Natural killer cell (primary cell): Measurements from ENCODE around the gene NR1H2. TPM values are rescaled to one million over a fixed set of nuclear protein-coding genes. Genes with fewer than 3 reads are reported as not detected.

ENCODE experiments used
- ATAC-seq, 3 donors: fragments of 150-1000 bp in 2 of 3; fragments of 200-7000 bp in 1 of 3; cut with Tn5 transposase; 1 replicate in 1 of 3; 2 replicates in 2 of 3; pipeline ENCODE4 v1.10.0; 2021; ENCODE audit warnings: mild to moderate bottlenecking in 2 of 3, moderate library complexity in 2 of 3
- DNase-seq, 2 donors: peaks; one replicate each; pipeline versions ENCODE4 v3.0.0 to v3.0.0-alpha.2; 2013 to 2021; ENCODE audit warnings: mixed read lengths in 1 of 2
- H3K27ac ChIP-seq: one replicate; pipeline ENCODE4 v1.5.1; 2013; ENCODE audit warnings: mild to moderate bottlenecking, low read length
- H3K27me3 ChIP-seq: one replicate; pipeline ENCODE4 v1.6.1; 2013; ENCODE audit warnings: low read length; ENCODE audit not compliant: control insufficient read depth, insufficient read depth
- H3K36me3 ChIP-seq: one replicate; pipeline ENCODE4 v1.6.1; 2013; ENCODE audit warnings: low read length; ENCODE audit not compliant: control insufficient read depth, insufficient read depth
- H3K4me1 ChIP-seq: one replicate; pipeline ENCODE4 v1.6.1; 2013; ENCODE audit warnings: low read length; ENCODE audit not compliant: control insufficient read depth, insufficient read depth
- H3K4me3 ChIP-seq: one replicate; pipeline ENCODE4 v1.5.1; 2013; ENCODE audit warnings: low read length
- H3K9me3 ChIP-seq: one replicate; pipeline ENCODE4 v1.6.1; 2013; ENCODE audit warnings: low read length; ENCODE audit not compliant: control insufficient read depth, insufficient read depth
- H3K27ac Mint-ChIP-seq, 2 donors: one replicate each; pipeline ENCODE4 v1.8.0; 2022; ENCODE audit warnings: mild to moderate bottlenecking in 2 of 2, mixed read lengths in 2 of 2, moderate library complexity in 1 of 2
- H3K27me3 Mint-ChIP-seq, 2 donors: one replicate each; pipeline ENCODE4 v1.8.0; 2022; ENCODE audit warnings: low read depth in 2 of 2, mixed read lengths in 2 of 2
- H3K36me3 Mint-ChIP-seq: one replicate; pipeline ENCODE4 v1.8.0; 2022; ENCODE audit warnings: mixed read lengths
- H3K4me1 Mint-ChIP-seq, 2 donors: one replicate each; pipeline ENCODE4 v1.8.0; 2022; ENCODE audit warnings: mixed read lengths in 2 of 2
- H3K4me3 Mint-ChIP-seq: one replicate; pipeline ENCODE4 v1.8.0; 2022; ENCODE audit warnings: mild to moderate bottlenecking, moderate library complexity, mixed read lengths
- H3K9me3 Mint-ChIP-seq, 2 donors: one replicate each; pipeline ENCODE4 v1.8.0; 2022; ENCODE audit warnings: mixed read lengths in 2 of 2
- CTCF ChIP-seq: fragments of 200-600 bp; IDR thresholded peaks from one replicate; pipeline ENCODE4 v1.8.0; 2022; ENCODE audit warnings: antibody characterized with exemption
- whole genome bisulfite sequencing: methylation state at CpG from one replicate; pipeline ENCODE4 v1.1.7; 2013; ENCODE audit warnings: missing lambda C conversion rate; ENCODE audit not compliant: insufficient coverage; 5-methylcytosine and 5-hydroxymethylcytosine counted together
- intact Hi-C: fragments of 100-400 bp; cut with micrococcal nuclease; formaldehyde crosslinking; loops from one replicate; pipeline ENCODE4 v1.14.2; 2022
- total RNA-seq, 4 donors: library from RNA; stranded (reverse); fragments of 120-200 nt in 1 of 4; gene quantifications; one replicate each; pipeline versions ENCODE4 v1.2.3 to v1.2.4, GENCODE V29; 2013 to 2022

Gene NR1H2
- total RNA-seq, 3 donors from 2014 or later (not counting 1 experiment from before 2014, with no cell fraction given): 185 to 217 (median 211) TPM

DNA sequence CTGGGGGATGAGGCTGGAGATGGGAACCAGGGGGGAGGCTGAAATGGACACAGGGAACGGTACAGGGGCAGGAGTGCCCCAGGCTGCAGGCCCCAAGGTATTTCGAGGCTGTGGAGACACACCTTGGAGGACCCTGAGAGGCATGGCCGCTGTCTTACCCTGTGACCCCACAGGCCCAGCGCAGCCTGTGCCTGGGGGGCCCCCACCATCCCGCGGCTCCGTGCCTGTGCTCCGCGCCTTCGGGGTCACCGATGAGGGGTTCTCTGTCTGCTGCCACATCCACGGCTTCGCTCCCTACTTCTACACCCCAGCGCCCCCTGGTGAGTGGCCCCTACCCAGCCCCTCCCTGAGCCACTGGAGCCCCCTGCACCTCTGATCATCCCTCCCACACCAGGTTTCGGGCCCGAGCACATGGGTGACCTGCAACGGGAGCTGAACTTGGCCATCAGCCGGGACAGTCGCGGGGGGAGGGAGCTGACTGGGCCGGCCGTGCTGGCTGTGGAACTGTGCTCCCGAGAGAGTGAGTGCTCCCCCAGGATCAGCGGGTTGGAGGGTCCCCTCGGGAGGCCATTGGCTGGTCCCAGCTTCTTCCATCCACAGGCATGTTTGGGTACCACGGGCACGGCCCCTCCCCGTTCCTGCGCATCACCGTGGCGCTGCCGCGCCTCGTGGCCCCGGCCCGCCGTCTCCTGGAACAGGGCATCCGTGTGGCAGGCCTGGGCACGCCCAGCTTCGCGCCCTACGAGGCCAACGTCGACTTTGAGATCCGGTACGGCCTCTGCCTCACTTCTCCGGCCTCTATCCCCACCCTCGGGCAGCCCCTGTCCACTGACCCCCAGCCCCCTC, 25.6 kb downstream of the NR1H2 start:
- WGBS: 94% methylated on average over 48 of the region's 48 CpGs
- no peak for ATAC-seq
- TF ChIP-seq CTCF: no peak

GRCh38 chr19:50402544-50403301, 26.5 kb downstream of the NR1H2 start:
- Mint-ChIP-seq H3K4me3 (no peak overlapping the region), H3K27ac (no peak overlapping the region), H3K9me3 (no peaks in the 10 kb centered on the region), H3K36me3 (no peaks in the 10 kb centered on the region), H3K27me3 (no peaks in the 10 kb centered on the region), H3K4me1 (no peaks in the 10 kb centered on the region)
- no peak for ATAC-seq
- Histone ChIP-seq H3K27me3 (no peaks in the 10 kb centered on the region), H3K36me3 (peaks cover 11% of the 10 kb centered on the region), H3K9me3 (no peaks in the 10 kb centered on the region), H3K4me3 (no peak overlapping the region), H3K4me1 (no peaks in the 10 kb centered on the region), H3K27ac (no peak overlapping the region)
- WGBS: 96% methylated on average over 41 of the region's 41 CpGs
- DNase-seq: no peak
- no peak for TF ChIP-seq CTCF
- intact Hi-C loops: no loop called here

More for the DNA sequence above, 25.6 kb downstream of the NR1H2 start:
- H3K4me3 Mint-ChIP-seq: no peak overlapping the region
- H3K27ac Mint-ChIP-seq: no peak overlapping the region
- Histone ChIP-seq H3K27me3 (no peaks in the 10 kb centered on the region), H3K4me3 (no peak overlapping the region), H3K4me1 (no peaks in the 10 kb centered on the region), H3K27ac (no peak overlapping the region), H3K36me3 (peaks cover 9% of the 10 kb centered on the region), H3K9me3 (no peaks in the 10 kb centered on the region)
- H3K4me1 Mint-ChIP-seq: no peaks in the 10 kb centered on the region
- H3K9me3 Mint-ChIP-seq: no peaks in the 10 kb centered on the region
- no peak for DNase-seq
- no peaks in the 10 kb centered on the region for H3K36me3 Mint-ChIP-seq
- no peaks in the 10 kb centered on the region for H3K27me3 Mint-ChIP-seq
- intact Hi-C loops: no loop called here

DNA sequence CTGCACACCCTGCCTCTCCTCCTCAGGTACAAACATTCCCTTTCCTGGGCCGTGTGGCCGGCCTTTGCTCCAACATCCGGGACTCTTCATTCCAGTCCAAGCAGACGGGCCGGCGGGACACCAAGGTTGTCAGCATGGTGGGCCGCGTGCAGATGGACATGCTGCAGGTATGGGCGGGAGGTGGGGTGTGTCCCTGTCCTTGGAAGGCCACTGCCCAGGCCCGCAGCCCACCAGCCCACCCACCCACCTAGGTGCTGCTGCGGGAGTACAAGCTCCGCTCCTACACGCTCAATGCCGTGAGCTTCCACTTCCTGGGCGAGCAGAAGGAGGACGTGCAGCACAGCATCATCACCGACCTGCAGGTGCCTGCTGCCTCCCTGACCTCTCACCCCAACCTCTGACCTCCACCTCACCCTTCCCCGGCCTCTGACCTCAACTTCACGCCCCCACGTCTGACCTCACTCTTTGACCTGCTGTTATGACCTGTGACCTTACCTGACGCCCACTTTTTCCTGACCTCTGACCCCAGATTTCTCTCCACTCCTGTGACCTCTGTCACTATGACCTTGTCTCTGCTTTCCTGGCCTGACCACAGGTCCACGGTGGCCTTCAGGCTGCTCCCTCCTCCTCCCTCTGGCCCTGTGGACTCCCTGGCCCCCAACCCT, 30.0 kb downstream of the NR1H2 start:
- Histone ChIP-seq H3K27ac (no peak overlapping the region), H3K4me3 (no peak overlapping the region), H3K4me1 (no peaks in the 10 kb centered on the region), H3K36me3 (peaks cover 13% of the 10 kb centered on the region), H3K27me3 (no peaks in the 10 kb centered on the region), H3K9me3 (no peaks in the 10 kb centered on the region)
- TF ChIP-seq CTCF: no peak
- H3K27ac Mint-ChIP-seq: peak overlapping the region in 1 of 2 donors; percentile 51
- DNase-seq (no peak), ATAC-seq (no peak)
- H3K36me3 Mint-ChIP-seq: no peaks in the 10 kb centered on the region
- H3K4me3 Mint-ChIP-seq: no peak overlapping the region
- H3K9me3 Mint-ChIP-seq: no peaks in the 10 kb centered on the region
- no peaks in the 10 kb centered on the region for H3K27me3 Mint-ChIP-seq
- intact Hi-C loops: no loop called here
- WGBS: 93% methylated on average over 22 of the region's 22 CpGs
- H3K4me1 Mint-ChIP-seq: no peaks in the 10 kb centered on the region
